HG03066 (cell line): Measurements from ENCODE around the gene MAFG.

ENCODE experiments used
- ATAC-seq: cut with Tn5 transposase; IDR thresholded peaks from one replicate; pipeline ENCODE4 v1.9.1; 2021; ENCODE audit warnings: low read depth; ENCODE audit not compliant: unreplicated experiment

MAFG gene

GRCh38 chr17:81940538-81941483 is 13.3 kb upstream of the MAFG start:
- no peak for ATAC-seq

- ATAC-seq: no peak
Measured at GRCh38 chr17:81939881-81940385, 12.4 kb upstream of the MAFG start.

GRCh38 chr17:81939218-81939617 is 11.7 kb upstream of the MAFG start:
- no peak for ATAC-seq

GRCh38 chr17:81935709-81936084 is 8.2 kb upstream of the MAFG start:
- no peak for ATAC-seq

GRCh38 chr17:81934850-81935708 is 7.5 kb upstream of the MAFG start:
- ATAC-seq: no peak

GRCh38 chr17:81934098-81934757 is 6.7 kb upstream of the MAFG start:
- no peak for ATAC-seq

GRCh38 chr17:81933178-81933699 is 5.7 kb upstream of the MAFG start:
- ATAC-seq: no peak

GRCh38 chr17:81932333-81932983 is 4.9 kb upstream of the MAFG start:
- ATAC-seq: no peak

GRCh38 chr17:81931557-81932332 is 4.2 kb upstream of the MAFG start:
- ATAC-seq: no peak

GRCh38 chr17:81931189-81931556 is 3.6 kb upstream of the MAFG start:
- ATAC-seq: no peak

- no peak for ATAC-seq
Measured at GRCh38 chr17:81930142-81931125, 2.9 kb upstream of the MAFG start.

GRCh38 chr17:81929253-81930141 is 2.0 kb upstream of the MAFG start:
- no peak for ATAC-seq

GRCh38 chr17:81928544-81929252 is 1.2 kb upstream of the MAFG start:
- ATAC-seq: no peak

GRCh38 chr17:81927152-81927652 is 333 bp downstream of the MAFG start:
- no peak for ATAC-seq

- no peak for ATAC-seq
Measured at GRCh38 chr17:81926451-81927151, 934 bp downstream of the MAFG start.
